ENCODE data around the gene AKT2.

The AKT2 gene

GRCh38 chr19:40184273-40184672 lies 100.9 kb downstream of the AKT2 start:
- no peak for DNase-seq (ENCODE audit: low read depth, low spot score)
- Histone ChIP-seq H3K4me3 (ENCODE audit: low read length) (no peak overlapping the region), H3K4me1 (ENCODE audit: control insufficient read depth, insufficient read depth, low read length) (no peaks in the 10 kb centered on the region), H3K36me3 (ENCODE audit: control insufficient read depth, insufficient read depth, low read length) (no peaks in the 10 kb centered on the region), H3K9me3 (ENCODE audit: control insufficient read depth, insufficient read depth, low read length) (no peaks in the 10 kb centered on the region), H3K27ac (ENCODE audit: low read length) (no peak overlapping the region), H3K27me3 (ENCODE audit: control insufficient read depth, insufficient read depth, low read length) (no peaks in the 10 kb centered on the region)
- no CpG with 5 or more reads among the region's 1 CpG for WGBS (ENCODE audit: insufficient coverage, insufficient read length)
